Glutamatergic neuron (in vitro differentiated cells): ENCODE measurements around the gene KASH5. TPM values are rescaled to one million over a fixed set of nuclear protein-coding genes. Genes with fewer than 3 reads are reported as not detected.
A peak's percentile ranks its signal among the peaks of the same experiment; 100 is the strongest.

Experiments
- DNase-seq: peaks from one replicate; pipeline ENCODE4 v3.0.0; 2022
- H3K27ac Mint-ChIP-seq: one replicate; pipeline ENCODE4 v1.8.0; 2020; ENCODE audit warnings: mild to moderate bottlenecking, mixed read lengths, inconsistent platforms; ENCODE audit not compliant: unreplicated experiment
- H3K27me3 Mint-ChIP-seq: one replicate; pipeline ENCODE4 v1.8.0; 2020; ENCODE audit warnings: mild to moderate bottlenecking, moderate library complexity, mixed read lengths, inconsistent platforms; ENCODE audit not compliant: unreplicated experiment
- H3K36me3 Mint-ChIP-seq: one replicate; pipeline ENCODE4 v1.8.0; 2020; ENCODE audit warnings: mild to moderate bottlenecking, mixed read lengths, inconsistent platforms; ENCODE audit not compliant: unreplicated experiment
- H3K4me1 Mint-ChIP-seq: one replicate; pipeline ENCODE4 v1.8.0; 2020; ENCODE audit warnings: mild to moderate bottlenecking, low read depth, mixed read lengths, inconsistent platforms; ENCODE audit not compliant: unreplicated experiment
- H3K4me3 Mint-ChIP-seq: one replicate; pipeline ENCODE4 v1.8.0; 2020; ENCODE audit warnings: mild to moderate bottlenecking, mixed read lengths, inconsistent platforms; ENCODE audit not compliant: unreplicated experiment
- H3K9me3 Mint-ChIP-seq: one replicate; pipeline ENCODE4 v1.8.0; 2020; ENCODE audit warnings: mild to moderate bottlenecking, moderate library complexity, mixed read lengths, inconsistent platforms; ENCODE audit not compliant: unreplicated experiment
- CTCF ChIP-seq: fragments of 200-600 bp; sonication (generic); IDR thresholded peaks from one replicate; pipeline ENCODE4 v1.5.0; 2021; ENCODE audit not compliant: partially characterized antibody, unreplicated experiment
- long read RNA-seq: library from polyadenylated mRNA; unstranded; transcript quantifications from one replicate; pipeline ENCODE4 v2.0.0, GENCODE V29; 2020; ENCODE audit not compliant: unreplicated experiment
- total RNA-seq: library from RNA; stranded (reverse); fragmentation: NEBNext Ultra II Directional; extraction: Animal tissue kit (Norgen Biotek cat#: 25700); gene quantifications from one replicate; pipeline ENCODE4 v1.2.1, GENCODE V29; 2021; ENCODE audit not compliant: unreplicated experiment

KASH5 gene
- total RNA-seq, result 0.49 TPM
- long read RNA-seq, result 0 reads

- Mint-ChIP-seq H3K4me3 (peak within 1 kb of the TSS; percentile 42), H3K27ac (no peak within 1 kb of the TSS), H3K9me3 (peaks cover 7% of the 10 kb centered on the region), H3K36me3 (peaks cover 9% of the 10 kb centered on the region), H3K27me3 (peaks cover 8% of the 10 kb centered on the region), H3K4me1 (peaks cover 4% of the 10 kb centered on the region)
- DNase-seq, result no peak
- TF ChIP-seq CTCF, result no peak
Measured at GRCh38 chr19:49387936-49388372, at the start of gene KASH5. Gene KASH5, plus strand, starts transcription at chr19:49388249. Its CDS starts 2,635 bp downstream, at chr19:49390884.

- Mint-ChIP-seq H3K9me3 (peaks cover 15% of the 10 kb centered on the region), H3K4me1 (peaks cover 12% of the 10 kb centered on the region), H3K36me3 (peaks cover 15% of the 10 kb centered on the region), H3K27me3 (peaks cover 26% of the 10 kb centered on the region), H3K4me3 (peak overlapping the region; percentile 72), H3K27ac (no peak overlapping the region)
- TF ChIP-seq CTCF, result no peak
- DNase-seq, result peak; percentile 81
Measured at GRCh38 chr19:49338691-49339300, 49.3 kb upstream of the KASH5 start.

GRCh38 chr19:49339301-49340068 is 48.6 kb upstream of the KASH5 start:
- Mint-ChIP-seq H3K36me3 (peaks cover 16% of the 10 kb centered on the region), H3K4me3 (peak overlapping the region; percentile 72), H3K4me1 (peaks cover 12% of the 10 kb centered on the region), H3K9me3 (peaks cover 15% of the 10 kb centered on the region), H3K27me3 (peaks cover 26% of the 10 kb centered on the region), H3K27ac (peak overlapping the region; percentile 78)
- TF ChIP-seq CTCF, result no peak
- peak; percentile 83 for DNase-seq

GRCh38 chr19:49340069-49340864 is 47.8 kb upstream of the KASH5 start:
- Mint-ChIP-seq H3K9me3 (peaks cover 19% of the 10 kb centered on the region), H3K27ac (peak overlapping the region; percentile 78), H3K27me3 (peaks cover 24% of the 10 kb centered on the region), H3K4me1 (peaks cover 12% of the 10 kb centered on the region), H3K4me3 (peak overlapping the region; percentile 51), H3K36me3 (peaks cover 24% of the 10 kb centered on the region)
- TF ChIP-seq CTCF, result no peak
- DNase-seq, result peak; percentile 69
